SK-N-SH (cell line): ENCODE measurements around the gene CCDC154. TPM values are rescaled to one million over a fixed set of nuclear protein-coding genes. Genes with fewer than 3 reads are reported as not detected.

ENCODE experiments used
- CTCF ChIA-PET: fragments of 300-600, 350-600 bp; formaldehyde crosslinking; extraction: SDS; loops from one replicate; lab custom pipeline; 2021; lab: Yijun Ruan, JAX
- POLR2A ChIA-PET: fragments of 350-600 bp; sonication (Branson Sonifier 250); formaldehyde crosslinking; extraction: SDS; loops from one replicate; lab custom pipeline; 2020; ENCODE audit warnings: antibody characterized with exemption, inconsistent platforms; lab: Yijun Ruan, JAX
- DNase-seq: peaks from one replicate; pipeline ENCODE4 v3.0.0; 2012
- H2AFZ ChIP-seq: fragments of 200-600 bp; sonication (generic); 2 replicates; pipeline ENCODE4 v1.8.1; 2016; ENCODE audit warnings: antibody characterized with exemption, mild to moderate bottlenecking, low read depth
- H3F3A ChIP-seq: fragments of 200-600 bp; sonication (generic); replicated peaks from 2 replicates; pipeline ENCODE3; 2016; ENCODE audit warnings: antibody characterized with exemption, mild to moderate bottlenecking; ENCODE audit not compliant: insufficient read depth
- H3K27ac ChIP-seq, 2 experiments: fragments of 200-500 bp in 1 of 2; fragments of 200-600 bp in 1 of 2; sonication (Bioruptor generic) in 1 of 2; sonication (generic), shearing (Covaris generic) in 1 of 2; 2 replicates each; pipeline versions ENCODE4 v1.5.1 to v1.6.1; 2014 to 2016; ENCODE audit warnings: low read depth in 2 of 2, inconsistent platforms in 1 of 2, low read length in 1 of 2, mild to moderate bottlenecking in 1 of 2, mixed read lengths in 1 of 2
- H3K27me3 ChIP-seq: fragments of 200-600 bp; sonication (generic), shearing (Covaris generic); 2 replicates; pipeline ENCODE4 v1.6.1; 2016; ENCODE audit warnings: mixed run types; ENCODE audit not compliant: insufficient read depth
- H3K36me3 ChIP-seq, 2 experiments: fragments of 200-500 bp in 1 of 2; fragments of 200-600 bp in 1 of 2; sonication (Bioruptor generic) in 1 of 2; sonication (generic) in 1 of 2; replicated peaks in 1 of 2; 2 replicates each; pipeline versions ENCODE3 to v1.5.1; 2014 to 2016; ENCODE audit warnings: low read length in 1 of 2, mild to moderate bottlenecking in 1 of 2; ENCODE audit not compliant: insufficient read depth in 2 of 2, control insufficient read depth in 1 of 2
- H3K4me1 ChIP-seq, 2 experiments: fragments of 200-500 bp in 1 of 2; fragments of 200-600 bp in 1 of 2; sonication (Bioruptor generic) in 1 of 2; sonication (generic), shearing (Covaris generic) in 1 of 2; 2 replicates each; pipeline versions ENCODE4 v1.5.1 to v1.6.1; 2014 to 2016; ENCODE audit warnings: low read depth in 1 of 2, low read length in 1 of 2, mixed run types in 1 of 2; ENCODE audit not compliant: insufficient read depth in 2 of 2, control insufficient read depth in 1 of 2
- H3K4me2 ChIP-seq: fragments of 200-600 bp; sonication (generic), shearing (Covaris generic); 2 replicates; pipeline ENCODE4 v1.6.1; 2017; ENCODE audit warnings: mixed run types
- H3K4me3 ChIP-seq, 2 experiments: fragments of 200-500 bp in 1 of 2; fragments of 200-600 bp in 1 of 2; sonication (Bioruptor generic) in 1 of 2; sonication (generic), shearing (Covaris generic) in 1 of 2; 2 replicates each; pipeline versions ENCODE4 v1.5.1 to v1.8.1; 2014 to 2016; ENCODE audit warnings: low read depth in 2 of 2, inconsistent platforms in 1 of 2, low read length in 1 of 2, mild to moderate bottlenecking in 1 of 2, mixed read lengths in 1 of 2, moderate library complexity in 1 of 2
- H3K79me2 ChIP-seq: fragments of 200-600 bp; sonication (generic); 2 replicates; pipeline ENCODE4 v1.8.1; 2017; ENCODE audit warnings: mild to moderate bottlenecking; ENCODE audit not compliant: insufficient read depth
- H3K9ac ChIP-seq: fragments of 200-600 bp; sonication (generic); 2 replicates; pipeline ENCODE4 v1.6.1; 2017; ENCODE audit warnings: mixed run types
- H3K9me2 ChIP-seq: fragments of 200-600 bp; sonication (generic); 2 replicates; pipeline ENCODE4 v1.6.1; 2017; ENCODE audit warnings: mixed run types
- H3K9me3 ChIP-seq: fragments of 200-600 bp; sonication (generic); 2 replicates; pipeline ENCODE4 v1.6.1; 2017; ENCODE audit warnings: mixed run types, mild to moderate bottlenecking, moderate library complexity
- H4K20me1 ChIP-seq: fragments of 200-600 bp; sonication (generic); 2 replicates; pipeline ENCODE4 v1.6.1; 2017; ENCODE audit warnings: mild to moderate bottlenecking, mixed run types; ENCODE audit not compliant: insufficient read depth
- CHD2 ChIP-seq: fragments of 150-350 bp; IDR thresholded peaks from 2 replicates; pipeline ENCODE4 v1.6.1; 2018; ENCODE audit warnings: low read length; ENCODE audit not compliant: partially characterized antibody
- EZH2phosphoT487 ChIP-seq: fragments of 200-600 bp; sonication (generic); IDR thresholded peaks from 2 replicates; pipeline ENCODE4 v1.6.1; 2017; ENCODE audit warnings: low read depth, mixed run types, mild to moderate bottlenecking, antibody characterized with exemption, moderate library complexity, borderline replicate concordance
- GABPA ChIP-seq: IDR thresholded peaks from 2 replicates; pipeline ENCODE4 v1.4.0; 2012; ENCODE audit warnings: low read depth, mild to moderate bottlenecking
- GATA2 ChIP-seq: sonication (generic); formaldehyde crosslinking; IDR thresholded peaks from 2 replicates; pipeline ENCODE4 v1.5.0; 2020; ENCODE audit warnings: mild to moderate bottlenecking, missing genetic modification reagents
- IRF3 ChIP-seq: fragments of 150-350 bp; IDR thresholded peaks from 2 replicates; pipeline ENCODE4 v1.6.1; 2016; ENCODE audit warnings: mild to moderate bottlenecking, low read depth, low read length
- MAX ChIP-seq: IDR thresholded peaks from 2 replicates; pipeline ENCODE4 v1.4.0; 2012; ENCODE audit warnings: low read depth
- RAD21 ChIP-seq: IDR thresholded peaks from 2 replicates; pipeline ENCODE4 v1.6.1; 2012; ENCODE audit warnings: mild to moderate bottlenecking, low read length
- RCOR1 ChIP-seq: fragments of 150-350 bp; IDR thresholded peaks from 2 replicates; pipeline ENCODE4 v1.6.1; 2017; ENCODE audit warnings: antibody characterized with exemption, low read length
- REST ChIP-seq: IDR thresholded peaks from 2 replicates; pipeline ENCODE4 v1.6.1; 2012; ENCODE audit warnings: mild to moderate bottlenecking, low read depth, low read length, moderate library complexity
- RFX5 ChIP-seq: IDR thresholded peaks from 2 replicates; pipeline ENCODE4 v1.6.1; 2012; ENCODE audit warnings: mild to moderate bottlenecking, improper control_type of control experiment, low read length
- RXRA ChIP-seq: IDR thresholded peaks from 2 replicates; pipeline ENCODE4 v1.4.0; 2012; ENCODE audit warnings: low read depth, mild to moderate bottlenecking, borderline replicate concordance
- TAF1 ChIP-seq: IDR thresholded peaks from 2 replicates; pipeline ENCODE4 v1.6.1; 2012; ENCODE audit warnings: low read depth, mild to moderate bottlenecking, low read length, moderate library complexity, borderline replicate concordance
- TCF12 ChIP-seq: IDR thresholded peaks from 2 replicates; pipeline ENCODE4 v1.4.0; 2012
- TEAD4 ChIP-seq: IDR thresholded peaks from 2 replicates; pipeline ENCODE4 v1.4.0; 2012; ENCODE audit warnings: mild to moderate bottlenecking, borderline replicate concordance; ENCODE audit not compliant: insufficient read depth
- WGBS: methylation state at CpG from one replicate; pipeline ENCODE4 v1.1.6; 2017; ENCODE audit warnings: low lambda C conversion rate; 5-methylcytosine and 5-hydroxymethylcytosine counted together
- polyA plus RNA-seq, 3 experiments: library from polyadenylated mRNA; depleted of rRNA; stranded (reverse); fragments of >200 nt; gene quantifications; 2 replicates each; pipeline ENCODE4 v1.2.3, GENCODE V29; 2012

CCDC154 gene
- polyA plus RNA-seq, 1 of the 3 experiments (the other 2 are of a cell fraction) = 0.35 TPM

- ChIA-PET CTCF (no interaction called here), POLR2A (interaction anchor here (1.1 kb wide), 1 partner anchor 53 kb away, joined by 5 read pairs; the partner anchor contains the start of gene UQCC4)
- WGBS = 36% methylated on average over 13 of the region's 57 CpGs
- Histone ChIP-seq H3K4me1 (peaks cover 5 to 11% of the 10 kb centered on the region in 2 experiments; a peak in 2 of 4 replicates), H3F3A (peaks cover 2% of the 10 kb centered on the region), H3K9ac (peak overlapping the region; percentile 93), H3K4me3 (peak overlapping the region; percentile 72 to 75), H3K27ac (no peak overlapping the region; a peak in 1 of 4 replicates), H3K36me3 (no peaks in the 10 kb centered on the region), H3K9me3 (no peaks in the 10 kb centered on the region), H3K27me3 (no peaks in the 10 kb centered on the region), H4K20me1 (no peaks in the 10 kb centered on the region), H3K9me2 (no peaks in the 10 kb centered on the region), H3K4me2 (peak overlapping the region; percentile 88), H2AFZ (peak overlapping the region; percentile 72; the same call in 1 of the 2 replicates), H3K79me2 (peaks cover 58% of the 10 kb centered on the region)
- peak; percentile 70 for DNase-seq
- TF ChIP-seq RCOR1 = no peak
- TF ChIP-seq IRF3 = no peak
- TF ChIP-seq CHD2 = no peak
- TF ChIP-seq GATA2 (CRISPR knock-in tag) = no peak
- no peak for TF ChIP-seq REST
- TF ChIP-seq MAX = no peak
- TF ChIP-seq RAD21 = no peak
- no peak for TF ChIP-seq EZH2phosphoT487
- TF ChIP-seq GABPA = no peak
- TF ChIP-seq RFX5 = no peak
- no peak for TF ChIP-seq TEAD4
- TF ChIP-seq TCF12 = no peak
- no peak for TF ChIP-seq TAF1
- TF ChIP-seq RXRA = no peak
Measured at GRCh38 chr16:1474082-1474795, 29.9 kb upstream of the CCDC154 start.
